GM12878 (cell line): Measurements from ENCODE around the gene SIGLEC14. TPM values are rescaled to one million over a fixed set of nuclear protein-coding genes. Genes with fewer than 3 reads are reported as not detected.

Experiments
- CREM ChIP-seq: IDR thresholded peaks from 2 replicates; pipeline ENCODE4 v1.6.1; 2014; ENCODE audit warnings: antibody characterized with exemption, low read depth
- CUX1 ChIP-seq: IDR thresholded peaks from 2 replicates; pipeline ENCODE4 v1.6.1; 2012; ENCODE audit warnings: improper control_type of control experiment, low read depth, low read length; ENCODE audit not compliant: insufficient replicate concordance
- GATAD2B ChIP-seq: fragments of 450-650 bp; conservative IDR thresholded peaks from 2 replicates; pipeline ENCODE4 v1.6.1; 2017; ENCODE audit warnings: low read depth, mild to moderate bottlenecking, moderate library complexity
- NRF1 ChIP-seq: conservative IDR thresholded peaks from 2 replicates; pipeline ENCODE4 v1.6.1; 2011; ENCODE audit warnings: mild to moderate bottlenecking, low read depth, low read length, improper control_type of control experiment
- STAT3 ChIP-seq: IDR thresholded peaks from 2 replicates; pipeline ENCODE4 v1.6.1; 2011; ENCODE audit warnings: low read depth, low read length, improper control_type of control experiment
- polyA plus RNA-seq, 11 experiments: library from polyadenylated mRNA; depleted of rRNA in 4 of 11; unstranded in 6 of 11; stranded (reverse) in 5 of 11; fragments of >200 nt; fragmentation: Nextera tagmentation in 4 of 11; fragmentation: Illumina TruSeq in 1 of 11; extraction: Ambion mirVana in 4 of 11; extraction: Trizol in 1 of 11; gene quantifications; 1 replicate in 1 of 11; 2 replicates in 10 of 11; pipeline versions ENCODE4 v1.2.1 to v1.2.3, GENCODE V29; 2011 to 2016; ENCODE audit warnings: inconsistent platforms in 2 of 11, missing spikeins in 2 of 11, low read depth in 1 of 11
- total RNA-seq, 4 experiments: library from RNA; depleted of rRNA in 3 of 4; stranded (reverse); fragments of >200 nt in 3 of 4; fragmentation: Illumina TruSeq in 1 of 4; extraction: Trizol in 1 of 4; gene quantifications; 2 replicates each; pipeline versions ENCODE4 v1.2.1 to v1.2.3, GENCODE V29; 2013 to 2021

The SIGLEC14 gene
- total and polyA plus RNA-seq, 10 of the 15 experiments (the other 5 are each of a cell fraction or from before 2014, with no cell fraction given), result 0.57 to 8.4 (median 4.6) TPM

- no peak for TF ChIP-seq CUX1
- peak; percentile 94 for TF ChIP-seq NRF1
- TF ChIP-seq STAT3, result no peak
- peak; percentile 97 for TF ChIP-seq CREM
- no peak; the same call in 1 of the 2 replicates for TF ChIP-seq GATAD2B
- TF ChIP-seq, all 136 proteins: peak for 33
Observed at GRCh38 chr19:51593969-51594773, 52.5 kb downstream of the SIGLEC14 start (continued).
